Psoas muscle (tissue), 8 donors: ENCODE results near the gene ACYP2. TPM values are rescaled to one million over a fixed set of nuclear protein-coding genes. Genes with fewer than 3 reads are reported as not detected.

ENCODE experiments used
- ATAC-seq, 4 donors: fragments of 200-7000 bp; cut with Tn5 transposase; one replicate each; pipeline ENCODE4 v1.9.1; 2020; ENCODE audit warnings: moderate library complexity in 3 of 4, mild to moderate bottlenecking in 2 of 4
- DNase-seq, 2 donors: peaks; one replicate each; pipeline ENCODE4 v3.0.0-alpha.2; 2020
- H3K27ac ChIP-seq: fragments of 200-600 bp; one replicate; pipeline ENCODE4 v1.8.0; 2022
- H3K27me3 ChIP-seq, 3 donors: fragments of 200-600 bp in 1 of 3; one replicate each; pipeline versions ENCODE4 v1.6.1 to v1.8.0; 2013 to 2022; ENCODE audit warnings: low read length in 2 of 3, mild to moderate bottlenecking in 2 of 3, moderate library complexity in 1 of 3; ENCODE audit not compliant: insufficient read depth in 3 of 3
- H3K36me3 ChIP-seq, 2 donors: fragments of 200-600 bp in 1 of 2; one replicate each; pipeline versions ENCODE4 v1.6.1 to v1.8.0; 2013 to 2022; ENCODE audit warnings: low read depth in 1 of 2, mild to moderate bottlenecking in 1 of 2, moderate library complexity in 1 of 2; ENCODE audit not compliant: insufficient read depth in 1 of 2
- H3K4me1 ChIP-seq: fragments of 200-600 bp; one replicate; pipeline ENCODE4 v1.8.0; 2022
- H3K4me3 ChIP-seq: fragments of 200-600 bp; one replicate; pipeline ENCODE4 v1.8.0; 2022; ENCODE audit warnings: mild to moderate bottlenecking
- H3K9me3 ChIP-seq: fragments of 200-600 bp; one replicate; pipeline ENCODE4 v1.8.0; 2022
- CTCF ChIP-seq: fragments of 200-600 bp; IDR thresholded peaks from one replicate; pipeline ENCODE4 v1.8.0; 2022; ENCODE audit warnings: antibody characterized with exemption
- WGBS, 3 donors: extraction: QIAGEN DNeasy Blood & Tissue Kit; methylation state at CpG; one replicate each; pipeline versions ENCODE4 v1.1.6 to v1.1.7; 2013; 5-methylcytosine and 5-hydroxymethylcytosine counted together
- intact Hi-C, 2 donors: fragments of 100-400 bp; cut with DNase I; formaldehyde crosslinking; loops; one replicate each; pipeline versions ENCODE4 v1.11.0 to v1.14.2; 2022
- polyA plus RNA-seq, 3 donors: library from polyadenylated mRNA; stranded (reverse); fragments of 200-250 nt; gene quantifications; one replicate each; pipeline ENCODE4 v1.2.3, GENCODE V29; 2013
- total RNA-seq, 4 donors: library from RNA; stranded (reverse); fragmentation: NEBNext Ultra II Directional in 2 of 4; extraction: Animal tissue kit (Norgen Biotek cat#: 25700) in 2 of 4; gene quantifications; one replicate each; pipeline versions ENCODE4 v1.2.1 to v1.2.4, GENCODE V29; 2021 to 2023
- donor health status: healthy with polysubstance abuse.
- donor health status: DM: no; HTN: no; CAD: no; lungs with moderate emphysema.
- donor health status: Bipolar disorder and iron deficiency.
- donor health status: healthy.
- donor health status: DM: yes; HTN: yes; CAD: no.
- donor health status: DM: no; HTN: no; CAD: no.
- donor health status: DM: no; HTN: no; CAD: no.
- donor health status: DM: yes; HTN: yes; CAD: no.

The ACYP2 gene
- total and polyA plus RNA-seq, 7 donors: 73.5 to 231 (median 108) TPM

- H3K4me1 ChIP-seq: no peaks in the 10 kb centered on the region
- WGBS, 3 donors: 93 to 98% (median 96%) methylated on average over 4 of the region's 4 CpGs
- intact Hi-C loops: no loop called here
Observed at GRCh38 chr2:54271189-54271588, 155.8 kb downstream of the ACYP2 start.

GRCh38 chr2:54271843-54272627 is 156.6 kb downstream of the ACYP2 start:
- 95 to 99% (median 96%) methylated on average over 6 of the region's 6 CpGs for WGBS, 3 donors
- no peak for ATAC-seq
- no peak for TF ChIP-seq CTCF
- H3K36me3 ChIP-seq: peaks cover 0 to 8% of the 10 kb centered on the region in 2 donors
- H3K4me3 ChIP-seq: no peak overlapping the region
- intact Hi-C loops: no loop called here
- H3K27ac ChIP-seq: no peak overlapping the region
- no peaks in the 10 kb centered on the region for H3K9me3 ChIP-seq
- H3K4me1 ChIP-seq: no peaks in the 10 kb centered on the region
- no peaks in the 10 kb centered on the region for H3K27me3 ChIP-seq
- no peak for DNase-seq

More at GRCh38 chr2:54271189-54271588, 155.8 kb downstream of the ACYP2 start:
- H3K4me3 ChIP-seq: no peak overlapping the region
- no peaks in the 10 kb centered on the region for H3K9me3 ChIP-seq
- no peaks in the 10 kb centered on the region for H3K27me3 ChIP-seq
- no peak for TF ChIP-seq CTCF
- H3K36me3 ChIP-seq: peaks cover 0 to 8% of the 10 kb centered on the region in 2 donors
- no peak for DNase-seq
- no peak overlapping the region for H3K27ac ChIP-seq
- ATAC-seq: no peak

GRCh38 chr2:54274781-54275242 is 159.4 kb downstream of the ACYP2 start:
- no peak for DNase-seq
- Histone ChIP-seq H3K27me3 (no peaks in the 10 kb centered on the region), H3K4me3 (no peak overlapping the region), H3K4me1 (no peaks in the 10 kb centered on the region), H3K36me3 (peaks cover 0 to 8% of the 10 kb centered on the region in 2 donors), H3K9me3 (no peaks in the 10 kb centered on the region), H3K27ac (no peak overlapping the region)
- TF ChIP-seq CTCF: no peak
- ATAC-seq: no peak
- intact Hi-C loops: no loop called here
- 47 to 71% (median 51%) methylated on average over 1 of the region's 1 CpG for WGBS, 3 donors

- no peak for ATAC-seq
- Histone ChIP-seq H3K4me3 (no peak overlapping the region), H3K9me3 (no peaks in the 10 kb centered on the region), H3K27ac (no peak overlapping the region), H3K27me3 (no peaks in the 10 kb centered on the region), H3K36me3 (peaks cover 0 to 8% of the 10 kb centered on the region in 2 donors), H3K4me1 (no peaks in the 10 kb centered on the region)
- no peak for TF ChIP-seq CTCF
- WGBS, 3 donors: 65 to 70% (median 67%) methylated on average over 2 of the region's 2 CpGs
- DNase-seq: no peak
- intact Hi-C loops: no loop called here
Observed at GRCh38 chr2:54275541-54275940, 160.1 kb downstream of the ACYP2 start.
